Left ventricle myocardium inferior (tissue), 1 donor: ENCODE measurements around the gene TEAD4. TPM values are rescaled to one million over a fixed set of nuclear protein-coding genes. Genes with fewer than 3 reads are reported as not detected.

Experiments
- DNase-seq: peaks from one replicate; pipeline ENCODE4 v3.0.0-alpha.2; 2020
- H3K27ac ChIP-seq: fragments of 200-600 bp; replicated peaks from 2 replicates; pipeline ENCODE4 v1.8.0; 2021
- H3K27me3 ChIP-seq: fragments of 200-600 bp; 2 replicates; pipeline ENCODE4 v1.8.0; 2021; ENCODE audit warnings: low read depth
- H3K36me3 ChIP-seq: fragments of 200-600 bp; 2 replicates; pipeline ENCODE4 v1.8.0; 2021
- H3K4me1 ChIP-seq: fragments of 200-600 bp; 2 replicates; pipeline ENCODE4 v1.8.0; 2021
- H3K4me3 ChIP-seq: fragments of 200-600 bp; 2 replicates; pipeline ENCODE4 v1.8.0; 2021; ENCODE audit warnings: mild to moderate bottlenecking, moderate library complexity
- H3K9me3 ChIP-seq: fragments of 200-600 bp; replicated peaks from 2 replicates; pipeline ENCODE4 v1.8.0; 2021
- intact Hi-C: fragments of 100-400 bp; cut with micrococcal nuclease; formaldehyde crosslinking; loops from one replicate; pipeline ENCODE4 v1.11.0; 2022
- total RNA-seq: library from RNA; stranded (reverse); fragmentation: NEBNext Ultra II Directional; extraction: Animal tissue kit (Norgen Biotek cat#: 25700); gene quantifications from one replicate; pipeline ENCODE4 v1.2.1, GENCODE V29; 2021
- TF ChIP-seq, protein P1 (sequence below): fragments of 200-600 bp; IDR thresholded peaks from 2 replicates; pipeline ENCODE4 v1.8.0; 2021; ENCODE audit warnings: antibody characterized with exemption, mild to moderate bottlenecking, borderline replicate concordance
- donor health status: DM: no; HTN: yes; CAD: no; lungs with severe emphysema.

Gene TEAD4
- total RNA-seq, 1 donor from 2014 or later = 6.7 TPM

DNA sequence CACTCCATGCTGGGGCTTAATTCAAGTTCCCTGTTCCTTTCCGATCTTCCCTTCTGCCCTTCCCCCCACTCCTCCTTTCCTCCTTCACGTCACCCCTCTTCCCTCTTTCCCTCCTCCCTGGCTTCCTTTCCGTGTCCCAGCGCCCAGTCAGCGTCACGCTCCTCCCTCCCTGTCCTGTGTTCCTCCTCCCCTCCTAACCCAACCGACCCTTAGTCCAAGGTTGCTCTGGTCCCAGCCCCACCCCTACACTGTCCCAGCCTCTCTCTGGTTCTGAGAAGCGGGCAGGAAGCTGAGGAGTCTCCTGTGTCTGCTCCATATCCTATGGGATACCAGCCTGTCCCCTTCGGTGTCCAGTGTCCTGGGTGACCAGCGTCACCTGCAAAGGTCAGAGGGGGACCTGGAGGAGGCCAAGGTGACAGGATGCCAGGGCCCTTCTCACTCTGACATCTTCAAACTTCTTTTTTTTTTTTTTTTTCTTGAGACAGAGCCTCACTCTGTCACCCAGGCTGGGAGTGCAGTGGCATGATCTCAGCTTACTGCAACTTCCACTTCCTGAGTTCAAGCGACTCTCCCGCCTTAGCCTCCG is 61.7 kb downstream of the TEAD4 start:
- Histone ChIP-seq H3K36me3 (peaks cover 26% of the 10 kb centered on the region), H3K27ac (no peak overlapping the region)
- intact Hi-C loops = no loop called here

DNA sequence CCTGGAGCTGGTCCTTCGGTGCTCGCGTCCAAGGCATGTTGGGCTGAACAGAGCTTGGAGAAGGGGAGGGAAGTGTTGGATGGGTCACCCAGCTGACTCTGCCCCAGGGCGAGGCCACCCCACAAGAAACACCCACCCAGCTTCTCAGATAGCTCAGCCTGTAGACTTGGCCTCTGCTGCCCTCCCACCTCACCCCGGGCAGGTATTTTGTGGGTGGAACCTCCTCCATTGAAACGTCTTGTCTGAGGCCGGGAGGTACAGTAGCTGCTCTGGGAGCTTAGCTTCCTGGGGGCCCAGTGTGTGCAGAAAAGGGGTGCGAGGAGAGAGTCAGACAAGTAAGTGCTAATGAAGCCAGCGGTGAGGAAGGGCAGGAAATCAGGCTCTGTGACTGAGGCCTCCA is 63.2 kb downstream of the TEAD4 start:
- H3K4me1 ChIP-seq = no peaks in the 10 kb centered on the region
- H3K27me3 ChIP-seq = no peaks in the 10 kb centered on the region
- DNase-seq = no peak
- TF ChIP-seq, protein P1, sequence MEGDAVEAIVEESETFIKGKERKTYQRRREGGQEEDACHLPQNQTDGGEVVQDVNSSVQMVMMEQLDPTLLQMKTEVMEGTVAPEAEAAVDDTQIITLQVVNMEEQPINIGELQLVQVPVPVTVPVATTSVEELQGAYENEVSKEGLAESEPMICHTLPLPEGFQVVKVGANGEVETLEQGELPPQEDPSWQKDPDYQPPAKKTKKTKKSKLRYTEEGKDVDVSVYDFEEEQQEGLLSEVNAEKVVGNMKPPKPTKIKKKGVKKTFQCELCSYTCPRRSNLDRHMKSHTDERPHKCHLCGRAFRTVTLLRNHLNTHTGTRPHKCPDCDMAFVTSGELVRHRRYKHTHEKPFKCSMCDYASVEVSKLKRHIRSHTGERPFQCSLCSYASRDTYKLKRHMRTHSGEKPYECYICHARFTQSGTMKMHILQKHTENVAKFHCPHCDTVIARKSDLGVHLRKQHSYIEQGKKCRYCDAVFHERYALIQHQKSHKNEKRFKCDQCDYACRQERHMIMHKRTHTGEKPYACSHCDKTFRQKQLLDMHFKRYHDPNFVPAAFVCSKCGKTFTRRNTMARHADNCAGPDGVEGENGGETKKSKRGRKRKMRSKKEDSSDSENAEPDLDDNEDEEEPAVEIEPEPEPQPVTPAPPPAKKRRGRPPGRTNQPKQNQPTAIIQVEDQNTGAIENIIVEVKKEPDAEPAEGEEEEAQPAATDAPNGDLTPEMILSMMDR = no peak
- H3K9me3 ChIP-seq = no peaks in the 10 kb centered on the region
- H3K36me3 ChIP-seq = peaks cover 21% of the 10 kb centered on the region
- intact Hi-C loops = no loop called here
- no peak overlapping the region for H3K4me3 ChIP-seq
- H3K27ac ChIP-seq = no peak overlapping the region

More for the DNA sequence above, 61.7 kb downstream of the TEAD4 start:
- no peak for DNase-seq
- TF ChIP-seq, protein P1 = no peak
- no peaks in the 10 kb centered on the region for H3K27me3 ChIP-seq
- H3K4me3 ChIP-seq = no peak overlapping the region
- H3K4me1 ChIP-seq = no peaks in the 10 kb centered on the region
- no peaks in the 10 kb centered on the region for H3K9me3 ChIP-seq

DNA sequence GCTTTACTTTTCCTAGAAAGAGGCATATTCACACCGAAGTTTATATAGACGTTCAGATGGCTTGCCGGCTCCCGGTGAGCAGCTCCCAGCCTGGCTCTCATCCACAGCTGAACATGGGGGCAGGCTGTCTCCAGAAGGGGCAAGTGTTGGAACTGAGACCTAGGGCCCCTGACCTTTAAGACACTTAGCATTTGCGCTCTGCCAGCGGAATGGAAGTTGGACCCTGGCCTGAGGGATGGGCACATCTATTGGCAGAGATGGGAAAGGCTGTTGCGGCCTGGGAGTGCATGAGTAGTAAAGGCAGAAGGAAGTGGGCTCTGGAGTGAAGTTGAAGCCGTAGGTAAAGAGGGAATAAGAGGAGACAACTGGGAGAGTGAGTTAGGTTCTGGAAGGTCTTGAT is 63.8 kb downstream of the TEAD4 start:
- TF ChIP-seq, protein P1 = no peak
- intact Hi-C loops = no loop called here
- no peaks in the 10 kb centered on the region for H3K4me1 ChIP-seq
- peaks cover 21% of the 10 kb centered on the region for H3K36me3 ChIP-seq
- H3K9me3 ChIP-seq = no peaks in the 10 kb centered on the region
- H3K27me3 ChIP-seq = no peaks in the 10 kb centered on the region
- no peak overlapping the region for H3K4me3 ChIP-seq
- no peak overlapping the region for H3K27ac ChIP-seq
- no peak for DNase-seq

DNA sequence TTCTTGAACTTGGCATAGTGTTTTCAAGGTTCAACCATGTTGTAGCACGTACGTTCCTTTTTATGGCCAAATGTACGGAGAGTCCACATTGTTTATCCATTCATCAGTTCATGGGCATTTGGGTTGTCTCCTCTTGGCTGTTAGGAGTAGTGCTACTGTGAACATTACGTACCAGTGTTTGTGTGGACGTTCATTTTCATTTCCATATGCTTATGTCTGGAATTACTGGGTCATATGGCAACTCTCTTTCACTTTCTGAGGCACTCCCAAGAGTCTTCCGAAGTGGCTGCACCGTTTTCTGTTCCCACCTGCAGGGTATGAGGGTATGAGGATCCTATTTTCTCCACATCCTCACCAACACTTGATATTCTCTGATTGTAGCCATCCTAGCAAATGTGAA is 68.9 kb downstream of the TEAD4 start:
- Histone ChIP-seq H3K4me3 (no peak overlapping the region), H3K4me1 (peaks cover 22% of the 10 kb centered on the region), H3K36me3 (peaks cover 14% of the 10 kb centered on the region), H3K27ac (no peak overlapping the region), H3K27me3 (no peaks in the 10 kb centered on the region), H3K9me3 (no peaks in the 10 kb centered on the region)
- intact Hi-C loops = no loop called here
- TF ChIP-seq, protein P1 = no peak
- no peak for DNase-seq

DNA sequence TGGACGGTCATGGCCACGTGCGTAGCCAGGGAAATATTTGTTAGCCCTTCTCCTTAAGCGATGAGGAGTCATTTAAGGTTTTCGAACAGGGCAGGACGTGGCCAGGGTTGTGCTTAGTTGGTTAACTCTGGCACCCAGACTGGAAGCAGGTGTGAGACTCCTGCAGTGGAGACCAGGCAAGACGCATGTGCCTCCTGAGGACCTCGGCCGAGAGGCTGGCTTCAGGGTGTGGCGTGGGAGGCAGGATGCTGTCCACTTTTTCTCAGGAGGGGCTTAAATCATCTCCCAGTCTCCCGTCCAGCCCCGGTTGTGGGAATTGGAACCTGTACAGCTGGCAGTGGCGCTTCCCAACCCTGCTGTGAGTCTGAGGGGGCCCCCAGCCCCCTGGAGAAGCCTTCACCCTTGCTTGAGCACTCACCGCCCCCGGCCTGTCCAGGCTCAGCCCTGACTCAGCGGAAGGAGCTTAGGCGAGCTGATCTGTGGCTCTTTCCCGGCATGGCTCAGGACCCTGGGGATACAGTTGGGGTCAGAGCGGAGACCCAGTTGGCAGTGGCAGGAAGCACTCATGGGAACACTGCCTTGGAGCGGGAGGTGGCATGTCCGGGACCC is 71.7 kb downstream of the TEAD4 start:
- H3K27me3 ChIP-seq = no peaks in the 10 kb centered on the region
- DNase-seq = no peak
- peaks cover 6% of the 10 kb centered on the region for H3K36me3 ChIP-seq
- intact Hi-C loops = no loop called here
- H3K27ac ChIP-seq = no peak overlapping the region
- H3K4me1 ChIP-seq = peaks cover 49% of the 10 kb centered on the region
- TF ChIP-seq, protein P1 = no peak
- no peak overlapping the region for H3K4me3 ChIP-seq
- H3K9me3 ChIP-seq = no peaks in the 10 kb centered on the region
